GM12875 (cell line): ENCODE data around the gene CTTNBP2.

Source experiments
- H3K4me3 ChIP-seq: one replicate; pipeline ENCODE4 v1.5.1; 2011; ENCODE audit warnings: low read depth, low read length, control low read depth
- CTCF ChIP-seq: IDR thresholded peaks from 2 replicates; pipeline ENCODE4 v1.5.1; 2011; ENCODE audit warnings: low read depth, mild to moderate bottlenecking, control low read depth, inconsistent platforms, low read length, moderate library complexity, borderline replicate concordance; ENCODE audit not compliant: insufficient read depth

Gene CTTNBP2

DNA sequence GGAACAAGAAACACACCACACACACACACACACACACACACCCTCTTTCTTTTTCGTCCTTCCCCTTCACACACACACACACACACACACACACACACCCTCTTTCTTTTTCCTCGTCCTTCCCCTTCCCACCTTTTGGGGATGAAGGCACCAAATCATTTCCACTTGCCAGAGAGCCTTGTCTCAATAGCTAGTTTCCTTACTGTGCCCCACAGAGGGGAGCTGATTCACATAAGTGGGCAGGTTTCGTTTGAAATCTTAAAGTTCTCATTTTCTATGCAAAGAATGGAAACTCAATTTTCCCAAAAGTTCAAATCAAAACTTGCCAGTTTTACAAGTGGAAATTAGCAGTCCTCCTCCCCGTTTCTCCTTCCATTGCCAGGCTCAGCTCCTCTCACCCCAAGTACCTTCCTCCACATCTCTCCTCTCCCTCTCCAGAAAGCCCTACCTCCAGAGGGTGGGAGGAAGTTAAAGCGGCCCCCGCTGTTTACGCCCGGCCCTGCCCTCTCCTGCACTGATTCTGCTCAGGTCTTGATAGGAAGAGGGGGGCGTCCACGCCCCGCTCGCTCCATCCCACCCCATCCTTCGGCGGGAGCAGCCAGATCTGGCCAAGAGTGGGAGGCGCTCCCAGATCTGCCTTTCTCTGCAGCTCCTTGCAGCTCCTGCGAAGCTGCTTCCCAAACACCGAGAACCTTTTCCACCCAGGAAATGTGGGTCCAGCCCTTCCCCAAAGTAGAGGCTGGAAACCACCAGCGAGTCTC, 1.3 kb downstream of the CTTNBP2 start:
- no peak overlapping the region for H3K4me3 ChIP-seq
- no peak for TF ChIP-seq CTCF

GRCh38 chr7:117871401-117871777, 1.9 kb downstream of the CTTNBP2 start:
- no peak overlapping the region for H3K4me3 ChIP-seq
- no peak for TF ChIP-seq CTCF

DNA sequence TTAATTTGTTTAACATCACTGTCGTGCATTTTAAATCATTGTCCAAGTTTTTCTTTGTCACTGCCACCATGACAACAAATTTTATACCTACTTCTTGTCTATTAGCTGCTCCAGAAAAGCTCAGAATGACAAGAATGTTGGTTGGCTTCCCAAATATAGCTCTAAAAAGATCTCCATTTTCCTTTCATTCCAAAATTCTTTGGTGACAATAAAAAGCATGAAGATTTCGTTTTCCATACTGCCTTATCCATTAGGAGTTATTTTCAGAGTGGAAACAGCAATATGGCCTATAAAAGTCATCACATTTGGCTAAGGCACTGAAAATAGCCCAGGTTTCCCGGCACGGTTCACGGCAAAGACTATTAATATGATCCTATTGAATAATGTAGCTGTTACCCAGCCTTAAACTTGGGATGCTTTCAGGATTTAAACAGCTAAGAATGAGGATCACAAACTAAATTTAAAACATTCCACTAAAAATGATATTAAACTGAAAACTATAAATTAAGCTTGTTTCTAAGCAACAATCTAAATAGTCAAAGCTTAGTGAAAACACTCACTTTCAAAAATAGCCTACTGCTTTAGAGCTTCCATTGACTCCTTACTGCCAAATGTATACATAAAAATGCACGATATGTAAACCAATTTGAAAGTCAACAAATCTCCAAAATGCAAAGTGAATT, 2.7 kb downstream of the CTTNBP2 start:
- H3K4me3 ChIP-seq, result no peak overlapping the region
- no peak for TF ChIP-seq CTCF

GRCh38 chr7:117869374-117869773, 3.9 kb downstream of the CTTNBP2 start:
- TF ChIP-seq CTCF, result no peak
- no peak overlapping the region for H3K4me3 ChIP-seq

DNA sequence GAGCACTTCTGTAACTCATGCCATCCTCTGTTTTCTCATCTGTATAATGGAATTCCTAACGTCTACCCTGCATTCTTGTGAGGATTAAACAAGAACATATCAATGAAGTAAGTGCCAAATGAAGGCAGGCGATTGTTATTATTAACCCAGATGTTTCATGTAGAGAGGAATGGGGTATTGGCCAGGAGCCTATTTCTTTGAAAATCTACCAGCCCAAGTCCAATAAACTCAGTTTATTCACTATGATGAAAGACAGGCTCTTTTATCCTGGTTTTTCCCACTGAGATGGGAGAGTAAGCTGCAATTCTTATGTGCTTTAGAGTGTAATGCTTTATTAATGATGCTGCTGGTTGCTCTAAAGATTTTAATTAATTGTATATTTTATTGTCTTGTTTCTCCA, 9.6 kb downstream of the CTTNBP2 start:
- no peak for TF ChIP-seq CTCF
- no peak overlapping the region for H3K4me3 ChIP-seq

DNA sequence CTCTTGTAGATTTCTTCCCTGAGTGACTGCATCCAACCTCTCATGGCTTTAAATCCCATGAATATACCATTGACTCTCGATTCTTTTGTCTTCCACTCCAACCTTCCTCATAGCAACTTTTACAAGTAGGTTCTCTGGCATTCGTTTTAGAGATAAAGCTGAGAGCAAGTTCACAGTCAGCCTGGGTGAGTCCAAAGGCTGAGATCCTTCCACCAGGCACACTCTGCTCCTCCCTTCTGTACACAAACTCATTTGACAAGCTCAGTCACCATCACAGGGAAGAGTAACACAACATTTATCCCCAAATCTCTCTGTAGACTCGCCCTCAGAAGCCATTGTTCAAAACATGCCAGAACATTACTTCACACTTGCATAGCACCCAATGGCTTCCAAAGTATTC, 10.9 kb downstream of the CTTNBP2 start:
- TF ChIP-seq CTCF, result no peak
- H3K4me3 ChIP-seq, result no peak overlapping the region
